B cell (primary cell): ENCODE measurements around the gene BNIP5. TPM values are rescaled to one million over a fixed set of nuclear protein-coding genes. Genes with fewer than 3 reads are reported as not detected.

Experiments
- ATAC-seq: fragments of 200-7000 bp; cut with Tn5 transposase; one replicate; pipeline ENCODE4 v1.10.0; 2021; ENCODE audit warnings: low read depth, mild to moderate bottlenecking, moderate number of reproducible peaks, moderate library complexity
- CTCF ChIA-PET: fragments of 350-600 bp; sonication (Branson Sonifier 250); formaldehyde crosslinking; loops from one replicate; lab custom pipeline; 2021; ENCODE audit warnings: antibody characterized with exemption, inconsistent platforms; lab: Charles Lee
- POLR2A ChIA-PET: fragments of 350-600 bp; sonication (Branson Sonifier 250); formaldehyde crosslinking; loops from one replicate; lab custom pipeline; 2021; ENCODE audit warnings: antibody characterized with exemption; lab: Charles Lee
- DNase-seq: peaks from one replicate; pipeline ENCODE4 v3.0.0; 2013
- H2AFZ ChIP-seq: 2 replicates; pipeline ENCODE4 v1.6.1; 2012; ENCODE audit warnings: mild to moderate bottlenecking, low read depth, low read length; ENCODE audit not compliant: insufficient read depth, poor library complexity, severe bottlenecking
- H3K27ac ChIP-seq, 2 donors: 1 replicate in 1 of 2; 2 replicates in 1 of 2; pipeline ENCODE4 v1.5.1; 2012 to 2013; ENCODE audit warnings: low read length in 2 of 2, mild to moderate bottlenecking in 2 of 2, moderate library complexity in 1 of 2
- H3K27me3 ChIP-seq, 4 experiments: fragments of 200-600 bp in 1 of 4; sonication (generic) in 1 of 4; replicated peaks in 1 of 4; 1 replicate in 2 of 4; 2 replicates in 2 of 4; pipeline versions ENCODE4 v1.6.1 to v1.7.0; 2013 to 2016; ENCODE audit warnings: low read length in 3 of 4, mild to moderate bottlenecking in 2 of 4, mixed read lengths in 1 of 4, moderate library complexity in 1 of 4; ENCODE audit not compliant: insufficient read depth in 4 of 4, control insufficient read depth in 3 of 4; ENCODE audit errors: control extremely low read depth in 1 of 4
- H3K36me3 ChIP-seq, 2 experiments: replicated peaks in 1 of 2; 1 replicate in 1 of 2; 2 replicates in 1 of 2; pipeline versions ENCODE4 v1.6.1 to v1.7.1; 2013; ENCODE audit warnings: low read length in 1 of 2; ENCODE audit not compliant: insufficient read depth in 2 of 2, control insufficient read depth in 1 of 2; ENCODE audit errors: control extremely low read depth in 1 of 2, extremely low read depth in 1 of 2
- H3K4me1 ChIP-seq, 2 donors: fragments of 200-600 bp in 1 of 2; sonication (generic) in 1 of 2; 1 replicate in 1 of 2; 2 replicates in 1 of 2; pipeline versions ENCODE4 v1.5.1 to v1.6.1; 2013 to 2017; ENCODE audit warnings: low read length in 2 of 2; ENCODE audit not compliant: control insufficient read depth in 2 of 2, insufficient read depth in 2 of 2
- H3K4me2 ChIP-seq: replicated peaks from 2 replicates; pipeline ENCODE3; 2012; ENCODE audit warnings: mild to moderate bottlenecking, low read depth, low read length; ENCODE audit not compliant: poor library complexity, severe bottlenecking
- H3K4me3 ChIP-seq, 5 experiments: fragments of 200-600 bp in 1 of 5; sonication (generic) in 1 of 5; 1 replicate in 3 of 5; 2 replicates in 2 of 5; pipeline versions ENCODE4 v1.5.1 to v1.7.0; 2011 to 2016; ENCODE audit warnings: low read length in 4 of 5, mild to moderate bottlenecking in 4 of 5, low read depth in 2 of 5, control low read depth in 1 of 5, moderate library complexity in 1 of 5; ENCODE audit not compliant: insufficient read depth in 1 of 5; ENCODE audit errors: control extremely low read depth in 1 of 5, extremely low read depth in 1 of 5
- H3K79me2 ChIP-seq: fragments of 200-600 bp; sonication (generic); one replicate; pipeline ENCODE4 v1.6.0; 2016; ENCODE audit warnings: low read length; ENCODE audit not compliant: control insufficient read depth, insufficient read depth
- H3K9ac ChIP-seq: fragments of 200-600 bp; sonication (generic); 2 replicates; pipeline ENCODE4 v1.6.1; 2017; ENCODE audit warnings: mild to moderate bottlenecking, low read length, moderate library complexity
- H3K9me3 ChIP-seq, 3 donors: one replicate each; pipeline versions ENCODE4 v1.6.1 to v1.7.1; 2013; ENCODE audit warnings: low read length in 2 of 3; ENCODE audit not compliant: control insufficient read depth in 2 of 3, insufficient read depth in 1 of 3; ENCODE audit errors: control extremely low read depth in 1 of 3
- H4K20me1 ChIP-seq: 2 replicates; pipeline ENCODE4 v1.6.0; 2012; ENCODE audit warnings: mild to moderate bottlenecking, low read length; ENCODE audit not compliant: insufficient read depth, control insufficient read depth, poor library complexity, severe bottlenecking
- H3K27ac Mint-ChIP-seq: one replicate; pipeline ENCODE4 v1.8.0; 2021; ENCODE audit warnings: mixed read lengths
- H3K27me3 Mint-ChIP-seq: one replicate; pipeline ENCODE4 v1.8.0; 2021; ENCODE audit warnings: mixed read lengths
- H3K4me1 Mint-ChIP-seq: one replicate; pipeline ENCODE4 v1.8.0; 2021; ENCODE audit warnings: mixed read lengths
- H3K4me3 Mint-ChIP-seq: one replicate; pipeline ENCODE4 v1.8.0; 2021; ENCODE audit warnings: mixed read lengths
- H3K9me3 Mint-ChIP-seq: one replicate; pipeline ENCODE4 v1.8.0; 2022; ENCODE audit warnings: mixed read lengths; ENCODE audit not compliant: insufficient read depth
- EZH2 ChIP-seq: IDR thresholded peaks from 2 replicates; pipeline ENCODE4 v1.6.1; 2012; ENCODE audit warnings: borderline replicate concordance, low read depth, mild to moderate bottlenecking, moderate library complexity, low read length; ENCODE audit not compliant: insufficient read depth, poor library complexity, severe bottlenecking
- WGBS: methylation state at CpG from one replicate; pipeline ENCODE4 v1.1.5; 2013; ENCODE audit warnings: missing lambda C conversion rate; ENCODE audit not compliant: insufficient coverage; 5-methylcytosine and 5-hydroxymethylcytosine counted together
- intact Hi-C: fragments of 100-400 bp; cut with micrococcal nuclease; formaldehyde crosslinking; loops from one replicate; pipeline ENCODE4 v1.10.0; 2022
- polyA plus RNA-seq: library from polyadenylated mRNA; depleted of rRNA; stranded (reverse); fragments of >200 nt; gene quantifications from 2 replicates; pipeline ENCODE4 v1.2.3, GENCODE V29; 2012
- total RNA-seq, 2 donors: library from RNA; stranded (reverse); fragments of 120-200 nt in 1 of 2; gene quantifications; 1 replicate in 1 of 2; 2 replicates in 1 of 2; pipeline versions ENCODE4 v1.2.3 to v1.2.4, GENCODE V29; 2013 to 2022
- TF ChIP-seq, protein P1 (sequence below): fragments of 200-600 bp; IDR thresholded peaks from one replicate; pipeline ENCODE4 v1.8.0; 2022; ENCODE audit warnings: antibody characterized with exemption, mild to moderate bottlenecking

BNIP5 gene
- total and polyA plus RNA-seq, 2 donors (not counting 1 experiment from before 2014, with no cell fraction given) = 0.06 to 0.10 TPM

DNA sequence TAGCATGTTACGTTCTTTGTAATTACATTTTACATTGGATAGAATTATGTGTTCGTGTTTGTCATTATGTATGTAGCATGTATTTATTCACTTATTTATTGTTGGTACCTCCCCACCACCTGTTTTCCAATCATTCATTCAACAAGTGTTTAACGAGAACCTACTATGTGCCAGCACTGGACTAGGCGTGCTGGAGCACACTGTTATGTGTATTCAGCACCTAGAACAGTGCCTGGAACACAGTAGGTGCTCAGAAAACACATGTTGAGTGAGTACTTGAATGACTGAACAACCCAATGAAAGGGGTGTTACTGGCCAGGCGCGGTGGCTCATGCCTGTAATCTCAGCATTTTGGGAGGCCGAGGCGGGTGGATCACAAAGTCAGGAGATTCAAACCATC, 39.5 kb upstream of the BNIP5 start:
- no peak overlapping the region for H3K9ac ChIP-seq
- no peak overlapping the region for H3K27ac ChIP-seq
- DNase-seq (no peak), ATAC-seq (no peak)
- H3K9me3 Mint-ChIP-seq = no peaks in the 10 kb centered on the region
- ChIA-PET POLR2A (no interaction called here), CTCF (no interaction called here)
- TF ChIP-seq EZH2 = no peak
- TF ChIP-seq, protein P1, sequence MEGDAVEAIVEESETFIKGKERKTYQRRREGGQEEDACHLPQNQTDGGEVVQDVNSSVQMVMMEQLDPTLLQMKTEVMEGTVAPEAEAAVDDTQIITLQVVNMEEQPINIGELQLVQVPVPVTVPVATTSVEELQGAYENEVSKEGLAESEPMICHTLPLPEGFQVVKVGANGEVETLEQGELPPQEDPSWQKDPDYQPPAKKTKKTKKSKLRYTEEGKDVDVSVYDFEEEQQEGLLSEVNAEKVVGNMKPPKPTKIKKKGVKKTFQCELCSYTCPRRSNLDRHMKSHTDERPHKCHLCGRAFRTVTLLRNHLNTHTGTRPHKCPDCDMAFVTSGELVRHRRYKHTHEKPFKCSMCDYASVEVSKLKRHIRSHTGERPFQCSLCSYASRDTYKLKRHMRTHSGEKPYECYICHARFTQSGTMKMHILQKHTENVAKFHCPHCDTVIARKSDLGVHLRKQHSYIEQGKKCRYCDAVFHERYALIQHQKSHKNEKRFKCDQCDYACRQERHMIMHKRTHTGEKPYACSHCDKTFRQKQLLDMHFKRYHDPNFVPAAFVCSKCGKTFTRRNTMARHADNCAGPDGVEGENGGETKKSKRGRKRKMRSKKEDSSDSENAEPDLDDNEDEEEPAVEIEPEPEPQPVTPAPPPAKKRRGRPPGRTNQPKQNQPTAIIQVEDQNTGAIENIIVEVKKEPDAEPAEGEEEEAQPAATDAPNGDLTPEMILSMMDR = no peak
- intact Hi-C loops = no loop called here
- H3K4me3 Mint-ChIP-seq = no peak overlapping the region
- peaks cover 8% of the 10 kb centered on the region for H3K4me1 Mint-ChIP-seq
- H4K20me1 ChIP-seq = no peaks in the 10 kb centered on the region
- H3K27ac Mint-ChIP-seq = no peak overlapping the region
- H3K4me1 ChIP-seq = peaks cover 0 to 3% of the 10 kb centered on the region in 2 donors
- no peak overlapping the region for H3K4me3 ChIP-seq
- no peak overlapping the region for H2AFZ ChIP-seq
- H3K79me2 ChIP-seq = no peaks in the 10 kb centered on the region
- 94% methylated on average over 6 of the region's 8 CpGs for WGBS
- no peaks in the 10 kb centered on the region for H3K27me3 ChIP-seq
- H3K27me3 Mint-ChIP-seq = peaks cover 8% of the 10 kb centered on the region
- no peaks in the 10 kb centered on the region for H3K36me3 ChIP-seq
- no peaks in the 10 kb centered on the region for H3K9me3 ChIP-seq
- H3K4me2 ChIP-seq = no peak overlapping the region

DNA sequence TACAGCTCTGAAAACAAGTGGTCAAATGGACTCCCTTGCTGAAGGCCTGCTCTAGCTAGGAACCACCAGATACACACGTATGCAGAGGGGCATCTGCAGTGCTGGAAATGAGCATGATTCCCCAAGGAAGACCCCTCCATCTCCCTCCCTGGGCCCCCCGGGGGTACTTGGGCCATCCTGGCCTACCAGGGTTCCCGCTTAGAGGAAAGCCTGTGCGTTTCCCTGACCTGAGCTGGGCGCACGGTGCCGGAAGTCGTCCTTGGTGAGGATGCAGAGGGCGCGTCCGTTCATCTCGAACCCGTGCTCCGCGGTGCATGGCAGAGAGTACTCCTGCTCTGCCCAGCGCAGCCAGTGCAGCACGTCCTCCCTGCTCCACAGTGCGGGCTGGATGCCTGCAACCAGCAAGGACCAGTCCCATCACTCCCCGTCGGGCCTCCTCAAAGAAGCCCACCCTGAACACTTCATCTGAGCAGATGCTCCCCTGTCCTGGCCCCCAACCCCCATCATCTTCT, 39.0 kb upstream of the BNIP5 start:
- peaks cover 8% of the 10 kb centered on the region for H3K27me3 Mint-ChIP-seq
- H3K4me1 Mint-ChIP-seq = peaks cover 8% of the 10 kb centered on the region
- Histone ChIP-seq H3K9ac (no peak overlapping the region), H3K4me1 (peaks cover 0 to 3% of the 10 kb centered on the region in 2 donors), H3K4me2 (no peak overlapping the region), H2AFZ (no peak overlapping the region), H4K20me1 (no peaks in the 10 kb centered on the region), H3K4me3 (no peak overlapping the region), H3K9me3 (no peaks in the 10 kb centered on the region), H3K36me3 (no peaks in the 10 kb centered on the region), H3K79me2 (no peaks in the 10 kb centered on the region), H3K27ac (no peak overlapping the region), H3K27me3 (no peaks in the 10 kb centered on the region)
- intact Hi-C loops = no loop called here
- no peak overlapping the region for H3K27ac Mint-ChIP-seq
- POLR2A ChIA-PET = no interaction called here
- ATAC-seq (no peak), DNase-seq (no peak)
- CTCF ChIA-PET = no interaction called here
- WGBS = 97% methylated on average over 20 of the region's 20 CpGs
- H3K9me3 Mint-ChIP-seq = no peaks in the 10 kb centered on the region
- no peak for TF ChIP-seq EZH2
- TF ChIP-seq, protein P1 = no peak
- H3K4me3 Mint-ChIP-seq = no peak overlapping the region
